CD14-positive monocyte (primary cell): Measurements from ENCODE around the gene DCT. TPM values are rescaled to one million over a fixed set of nuclear protein-coding genes. Genes with fewer than 3 reads are reported as not detected.

ENCODE experiments used
- DNase-seq, 3 donors: peaks; one replicate each; pipeline ENCODE4 v3.0.0-alpha.2; 2011 to 2022
- H2AFZ ChIP-seq: 2 replicates; pipeline ENCODE4 v1.6.0; 2012; ENCODE audit warnings: mild to moderate bottlenecking, low read depth, low read length, inconsistent platforms; ENCODE audit not compliant: insufficient read depth, poor library complexity, severe bottlenecking
- H3K27ac ChIP-seq, 2 donors: 1 replicate in 1 of 2; 2 replicates in 1 of 2; pipeline ENCODE4 v1.5.1; 2012 to 2013; ENCODE audit warnings: low read length in 2 of 2, control low read depth in 1 of 2, inconsistent platforms in 1 of 2, low read depth in 1 of 2, mild to moderate bottlenecking in 1 of 2
- H3K27me3 ChIP-seq, 2 donors: one replicate each; pipeline versions ENCODE4 v1.6.0 to v1.6.1; 2011 to 2013; ENCODE audit warnings: low read length in 2 of 2; ENCODE audit not compliant: control insufficient read depth in 2 of 2, insufficient read depth in 2 of 2
- H3K36me3 ChIP-seq, 2 donors: replicated peaks in 1 of 2; 1 replicate in 1 of 2; 2 replicates in 1 of 2; pipeline versions ENCODE4 v1.5.1 to v1.6.1; 2012 to 2013; ENCODE audit warnings: low read length in 2 of 2, control low read depth in 1 of 2, inconsistent platforms in 1 of 2, mild to moderate bottlenecking in 1 of 2; ENCODE audit not compliant: insufficient read depth in 2 of 2, control insufficient read depth in 1 of 2
- H3K4me1 ChIP-seq, 2 donors: 1 replicate in 1 of 2; 2 replicates in 1 of 2; pipeline versions ENCODE4 v1.5.1 to v1.6.1; 2012 to 2013; ENCODE audit warnings: low read length in 2 of 2, control low read depth in 1 of 2, inconsistent platforms in 1 of 2, mild to moderate bottlenecking in 1 of 2, moderate library complexity in 1 of 2; ENCODE audit not compliant: insufficient read depth in 2 of 2, control insufficient read depth in 1 of 2
- H3K4me2 ChIP-seq: replicated peaks from 2 replicates; pipeline ENCODE3; 2012; ENCODE audit warnings: low read length, moderate library complexity, mild to moderate bottlenecking; ENCODE audit not compliant: poor library complexity, severe bottlenecking; ENCODE audit errors: extremely low read depth
- H3K4me3 ChIP-seq, 3 experiments: fragments of 200-600 bp in 1 of 3; sonication (generic) in 1 of 3; replicated peaks in 1 of 3; 1 replicate in 2 of 3; 2 replicates in 1 of 3; pipeline ENCODE4 v1.5.1; 2011 to 2013; ENCODE audit warnings: low read length in 3 of 3, mild to moderate bottlenecking in 3 of 3, control low read depth in 2 of 3, low read depth in 2 of 3, inconsistent platforms in 1 of 3, moderate library complexity in 1 of 3
- H3K79me2 ChIP-seq: 2 replicates; pipeline ENCODE4 v1.6.0; 2012; ENCODE audit warnings: mild to moderate bottlenecking, control low read depth, inconsistent platforms, low read length, moderate library complexity; ENCODE audit not compliant: insufficient read depth
- H3K9ac ChIP-seq: 2 replicates; pipeline ENCODE4 v1.6.0; 2017; ENCODE audit warnings: low read length, mild to moderate bottlenecking; ENCODE audit not compliant: insufficient read depth, poor library complexity, severe bottlenecking
- H3K9me3 ChIP-seq, 2 donors: replicated peaks in 1 of 2; 1 replicate in 1 of 2; 2 replicates in 1 of 2; pipeline versions ENCODE4 v1.5.1 to v1.6.1; 2012 to 2013; ENCODE audit warnings: low read length in 2 of 2, control low read depth in 1 of 2; ENCODE audit not compliant: control insufficient read depth in 1 of 2, insufficient read depth in 1 of 2
- H4K20me1 ChIP-seq: 2 replicates; pipeline ENCODE4 v1.6.0; 2012; ENCODE audit warnings: mild to moderate bottlenecking, low read length, control low read depth, moderate library complexity; ENCODE audit not compliant: insufficient read depth
- H3K27ac Mint-ChIP-seq, 7 donors: one replicate each; pipeline ENCODE4 v1.8.0; 2020; ENCODE audit warnings: mild to moderate bottlenecking in 7 of 7, mixed read lengths in 7 of 7, moderate library complexity in 6 of 7, inconsistent platforms in 2 of 7
- H3K27me3 Mint-ChIP-seq, 3 donors: one replicate each; pipeline ENCODE4 v1.8.0; 2021 to 2022; ENCODE audit warnings: low read depth in 3 of 3, mild to moderate bottlenecking in 3 of 3, mixed read lengths in 3 of 3, moderate library complexity in 3 of 3, inconsistent platforms in 1 of 3
- H3K36me3 Mint-ChIP-seq, 2 donors: one replicate each; pipeline ENCODE4 v1.8.0; 2020; ENCODE audit warnings: mixed read lengths in 2 of 2, inconsistent platforms in 1 of 2, mild to moderate bottlenecking in 1 of 2
- H3K4me1 Mint-ChIP-seq: one replicate; pipeline ENCODE4 v1.8.0; 2020; ENCODE audit warnings: mild to moderate bottlenecking, mixed read lengths
- H3K4me3 Mint-ChIP-seq, 2 donors: one replicate each; pipeline ENCODE4 v1.8.0; 2020; ENCODE audit warnings: mild to moderate bottlenecking in 2 of 2, mixed read lengths in 2 of 2, moderate library complexity in 1 of 2
- H3K9me3 Mint-ChIP-seq, 7 donors: one replicate each; pipeline ENCODE4 v1.8.0; 2020 to 2022; ENCODE audit warnings: mixed read lengths in 7 of 7, mild to moderate bottlenecking in 6 of 7, moderate library complexity in 6 of 7, inconsistent platforms in 2 of 7
- WGBS: methylation state at CpG from one replicate; pipeline ENCODE4 v1.1.5; 2013; ENCODE audit warnings: missing lambda C conversion rate; ENCODE audit not compliant: insufficient coverage; 5-methylcytosine and 5-hydroxymethylcytosine counted together
- intact Hi-C, 2 donors: fragments of 100-400 bp; cut with micrococcal nuclease; formaldehyde crosslinking; loops; one replicate each; pipeline versions ENCODE4 v1.15.0 to v1.15.1; 2023
- polyA plus RNA-seq, 3 donors: library from polyadenylated mRNA; depleted of rRNA in 1 of 3; unstranded in 2 of 3; stranded (reverse) in 1 of 3; fragments of 300-500 nt in 2 of 3; fragments of >200 nt in 1 of 3; fragmentation: Illumina TruSeq in 2 of 3; gene quantifications; 1 replicate in 2 of 3; 2 replicates in 1 of 3; pipeline ENCODE4 v1.2.3, GENCODE V29; 2012 to 2021
- TF ChIP-seq, protein P1 (sequence below): fragments of 200-600 bp; IDR thresholded peaks from one replicate; pipeline ENCODE4 v1.8.0; 2022; ENCODE audit warnings: antibody characterized with exemption, mild to moderate bottlenecking

The DCT gene
- polyA plus RNA-seq, 3 donors, result not detected

DNA sequence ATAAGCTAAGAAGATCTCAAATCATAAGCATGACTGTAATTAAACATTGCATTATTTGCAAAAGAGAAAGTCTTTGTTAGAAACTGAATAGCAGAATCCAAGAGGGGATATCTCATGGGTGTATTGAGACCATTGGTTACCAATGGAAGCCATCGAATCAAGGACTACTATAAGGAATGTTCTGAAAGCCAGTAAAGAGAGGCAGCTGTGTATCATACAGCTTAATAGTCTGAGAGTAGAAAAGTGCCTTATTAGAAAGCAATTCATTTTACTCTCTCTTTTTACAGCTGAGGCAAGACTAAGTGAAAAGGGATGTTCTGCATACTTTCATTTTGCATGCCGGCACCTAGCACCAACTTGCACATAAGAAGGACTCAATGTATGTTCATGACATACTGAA lies 7.6 kb upstream of the DCT start:
- Histone ChIP-seq H3K79me2 (no peaks in the 10 kb centered on the region), H3K27me3 (no peaks in the 10 kb centered on the region), H3K9ac (no peak overlapping the region), H3K4me1 (peaks cover 2% of the 10 kb centered on the region in 2 donors), H4K20me1 (no peaks in the 10 kb centered on the region), H3K4me3 (no peak overlapping the region), H3K36me3 (no peaks in the 10 kb centered on the region), H2AFZ (no peak overlapping the region), H3K27ac (no peak overlapping the region), H3K9me3 (no peaks in the 10 kb centered on the region), H3K4me2 (no peak overlapping the region)
- Mint-ChIP-seq H3K9me3 (no peaks in the 10 kb centered on the region), H3K27ac (no peak overlapping the region), H3K27me3 (peaks cover 0 to 6% (median 1%) of the 10 kb centered on the region in 3 donors), H3K4me1 (peaks cover 6% of the 10 kb centered on the region), H3K36me3 (no peaks in the 10 kb centered on the region), H3K4me3 (no peak overlapping the region)
- intact Hi-C loops, result no loop called here
- TF ChIP-seq, protein P1, sequence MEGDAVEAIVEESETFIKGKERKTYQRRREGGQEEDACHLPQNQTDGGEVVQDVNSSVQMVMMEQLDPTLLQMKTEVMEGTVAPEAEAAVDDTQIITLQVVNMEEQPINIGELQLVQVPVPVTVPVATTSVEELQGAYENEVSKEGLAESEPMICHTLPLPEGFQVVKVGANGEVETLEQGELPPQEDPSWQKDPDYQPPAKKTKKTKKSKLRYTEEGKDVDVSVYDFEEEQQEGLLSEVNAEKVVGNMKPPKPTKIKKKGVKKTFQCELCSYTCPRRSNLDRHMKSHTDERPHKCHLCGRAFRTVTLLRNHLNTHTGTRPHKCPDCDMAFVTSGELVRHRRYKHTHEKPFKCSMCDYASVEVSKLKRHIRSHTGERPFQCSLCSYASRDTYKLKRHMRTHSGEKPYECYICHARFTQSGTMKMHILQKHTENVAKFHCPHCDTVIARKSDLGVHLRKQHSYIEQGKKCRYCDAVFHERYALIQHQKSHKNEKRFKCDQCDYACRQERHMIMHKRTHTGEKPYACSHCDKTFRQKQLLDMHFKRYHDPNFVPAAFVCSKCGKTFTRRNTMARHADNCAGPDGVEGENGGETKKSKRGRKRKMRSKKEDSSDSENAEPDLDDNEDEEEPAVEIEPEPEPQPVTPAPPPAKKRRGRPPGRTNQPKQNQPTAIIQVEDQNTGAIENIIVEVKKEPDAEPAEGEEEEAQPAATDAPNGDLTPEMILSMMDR, result no peak
- DNase-seq, result no peak
- no CpG with 5 or more reads among the region's 2 CpGs for WGBS

DNA sequence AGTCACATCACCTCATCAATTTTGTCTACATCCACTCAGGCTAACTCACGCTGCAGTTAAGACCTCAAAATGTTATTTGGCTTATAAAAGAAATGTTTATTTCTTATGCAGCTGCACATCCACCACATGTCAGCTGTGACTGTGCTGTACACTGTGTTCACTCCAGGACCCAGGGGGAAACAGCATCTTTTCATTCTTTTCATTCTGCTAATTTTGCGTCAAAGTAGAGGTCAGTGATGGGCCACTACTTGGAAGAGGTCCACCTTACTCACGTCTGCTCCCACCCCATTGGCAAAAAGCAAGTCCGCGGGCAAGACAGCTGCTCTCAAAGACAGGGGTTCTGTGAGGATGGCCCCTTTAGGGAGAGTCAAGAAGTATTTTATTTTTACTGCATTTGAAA lies 4.5 kb upstream of the DCT start:
- TF ChIP-seq, protein P1, result no peak
- Mint-ChIP-seq H3K27me3 (peaks cover 0 to 4% (median 1%) of the 10 kb centered on the region in 3 donors), H3K36me3 (peaks cover 0 to 5% of the 10 kb centered on the region in 2 donors), H3K4me3 (no peak overlapping the region), H3K27ac (no peak overlapping the region), H3K9me3 (peaks cover 0 to 4% (median 0%) of the 10 kb centered on the region in 7 donors), H3K4me1 (peaks cover 32% of the 10 kb centered on the region)
- Histone ChIP-seq H3K4me1 (peaks cover 25 to 26% of the 10 kb centered on the region in 2 donors), H4K20me1 (no peaks in the 10 kb centered on the region), H3K9ac (no peak overlapping the region), H2AFZ (no peak overlapping the region), H3K27me3 (no peaks in the 10 kb centered on the region), H3K27ac (no peak overlapping the region), H3K9me3 (no peaks in the 10 kb centered on the region), H3K4me3 (no peak overlapping the region), H3K4me2 (no peak overlapping the region), H3K79me2 (no peaks in the 10 kb centered on the region), H3K36me3 (no peaks in the 10 kb centered on the region)
- intact Hi-C loops, result no loop called here
- no CpG with 5 or more reads among the region's 5 CpGs for whole genome bisulfite sequencing
- DNase-seq, result no peak
